WTC11 (cell line): ENCODE results near the gene CAMTA1.
A peak's percentile ranks its signal among the peaks of the same experiment; 100 is the strongest.

ENCODE experiments used
- FOXK1 ChIP-seq: sonication (generic); formaldehyde crosslinking; IDR thresholded peaks from 2 replicates; pipeline ENCODE4 v1.8.0; 2022; ENCODE audit warnings: mild to moderate bottlenecking, moderate library complexity, missing genetic modification reagents
- MYBL2 ChIP-seq: sonication (generic); formaldehyde crosslinking; IDR thresholded peaks from 2 replicates; pipeline ENCODE4 v1.8.1; 2023; ENCODE audit warnings: mild to moderate bottlenecking, moderate library complexity, missing genetic modification reagents
- NR2C2 ChIP-seq: sonication (generic); formaldehyde crosslinking; IDR thresholded peaks from 2 replicates; pipeline ENCODE4 v1.8.0; 2022; ENCODE audit warnings: mild to moderate bottlenecking, missing genetic modification reagents
- OVOL2 ChIP-seq: fragments of 250-450 bp; sonication (Bioruptor Pico); IDR thresholded peaks from 2 replicates; pipeline ENCODE4 v1.9.0; 2021; ENCODE audit warnings: mild to moderate bottlenecking, borderline replicate concordance
- SP1 ChIP-seq: sonication (generic); formaldehyde crosslinking; conservative IDR thresholded peaks from 2 replicates; pipeline ENCODE4 v1.8.1; 2022; ENCODE audit warnings: missing genetic modification reagents
- ZNF263 ChIP-seq: sonication (generic); formaldehyde crosslinking; IDR thresholded peaks from 2 replicates; pipeline ENCODE4 v1.8.1; 2022; ENCODE audit warnings: low read depth, mild to moderate bottlenecking, moderate library complexity, missing genetic modification reagents
- ZNF317 ChIP-seq: sonication (generic); formaldehyde crosslinking; IDR thresholded peaks from 2 replicates; pipeline ENCODE4 v1.8.1; 2023; ENCODE audit warnings: low read depth, mild to moderate bottlenecking, moderate library complexity, missing genetic modification reagents, borderline replicate concordance
- ZNF396 ChIP-seq: fragments of 250-450 bp; sonication (Bioruptor Pico); IDR thresholded peaks from 2 replicates; pipeline ENCODE4 v1.8.0; 2021; ENCODE audit warnings: mild to moderate bottlenecking, moderate library complexity, borderline replicate concordance
- TF ChIP-seq, protein P1 (sequence below): sonication (generic); formaldehyde crosslinking; IDR thresholded peaks from 2 replicates; pipeline ENCODE4 v1.8.1; 2023; ENCODE audit warnings: mild to moderate bottlenecking, moderate library complexity, missing genetic modification reagents
- TF ChIP-seq, protein P2 (sequence below): fragments of 200-600 bp; IDR thresholded peaks from 2 replicates; pipeline ENCODE4 v1.8.0; 2022; ENCODE audit warnings: antibody characterized with exemption
- TF ChIP-seq, protein P3 (sequence below): sonication (generic); formaldehyde crosslinking; IDR thresholded peaks from 2 replicates; pipeline ENCODE4 v1.8.0; 2023; ENCODE audit warnings: missing genetic modification reagents
- TF ChIP-seq, protein P4 (sequence below): sonication (generic); formaldehyde crosslinking; IDR thresholded peaks from 2 replicates; pipeline ENCODE4 v1.8.0; 2023; ENCODE audit warnings: mild to moderate bottlenecking, missing genetic modification reagents
- TF ChIP-seq, protein P5 (sequence below): sonication (generic); formaldehyde crosslinking; IDR thresholded peaks from 2 replicates; pipeline ENCODE4 v1.8.0; 2022; ENCODE audit warnings: mild to moderate bottlenecking, missing genetic modification reagents
- TF ChIP-seq, protein P6 (sequence below): fragments of 250-450 bp; sonication (Bioruptor Pico); IDR thresholded peaks from 2 replicates; pipeline ENCODE4 v2.1.2; 2022; ENCODE audit warnings: mild to moderate bottlenecking, moderate library complexity

DNA sequence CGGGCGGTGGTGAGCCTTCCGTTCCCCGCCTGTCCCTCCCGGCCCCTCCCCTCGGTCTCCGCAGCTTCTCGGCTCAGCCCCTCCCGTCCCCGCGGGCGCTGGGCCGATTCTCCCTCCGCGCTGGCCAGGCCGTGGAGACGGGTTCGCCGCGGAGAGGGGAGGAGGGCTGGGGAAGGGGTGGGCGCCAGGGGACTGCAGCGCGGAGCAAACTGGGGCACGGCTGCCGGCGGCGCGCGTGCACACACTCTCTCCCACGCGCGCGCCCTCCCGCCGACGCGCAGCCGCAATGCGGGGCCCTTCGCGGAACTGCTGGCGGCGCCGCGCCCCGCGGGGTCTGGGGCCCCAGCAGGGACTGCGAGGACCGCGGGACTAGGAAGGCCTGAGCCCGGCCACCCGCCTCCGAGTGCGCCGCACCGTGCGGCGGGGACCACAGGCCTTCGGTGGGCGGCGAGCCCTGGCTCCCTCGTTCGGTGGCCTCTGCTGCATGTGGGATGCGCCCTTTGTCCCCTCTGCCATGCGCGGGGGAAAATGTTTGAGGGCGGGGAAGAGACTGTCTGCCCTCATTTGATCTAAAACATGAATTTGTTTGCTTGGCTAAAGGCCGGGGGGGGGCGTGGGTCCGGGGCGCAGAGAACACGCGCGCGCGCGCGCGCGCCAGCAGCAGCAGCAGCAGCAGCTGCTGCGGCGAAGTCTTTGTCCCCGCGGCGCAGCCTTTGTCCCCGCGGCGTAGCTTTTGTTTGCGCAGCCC, 895.1 kb downstream of the CAMTA1 start:
- TF ChIP-seq, protein P1, sequence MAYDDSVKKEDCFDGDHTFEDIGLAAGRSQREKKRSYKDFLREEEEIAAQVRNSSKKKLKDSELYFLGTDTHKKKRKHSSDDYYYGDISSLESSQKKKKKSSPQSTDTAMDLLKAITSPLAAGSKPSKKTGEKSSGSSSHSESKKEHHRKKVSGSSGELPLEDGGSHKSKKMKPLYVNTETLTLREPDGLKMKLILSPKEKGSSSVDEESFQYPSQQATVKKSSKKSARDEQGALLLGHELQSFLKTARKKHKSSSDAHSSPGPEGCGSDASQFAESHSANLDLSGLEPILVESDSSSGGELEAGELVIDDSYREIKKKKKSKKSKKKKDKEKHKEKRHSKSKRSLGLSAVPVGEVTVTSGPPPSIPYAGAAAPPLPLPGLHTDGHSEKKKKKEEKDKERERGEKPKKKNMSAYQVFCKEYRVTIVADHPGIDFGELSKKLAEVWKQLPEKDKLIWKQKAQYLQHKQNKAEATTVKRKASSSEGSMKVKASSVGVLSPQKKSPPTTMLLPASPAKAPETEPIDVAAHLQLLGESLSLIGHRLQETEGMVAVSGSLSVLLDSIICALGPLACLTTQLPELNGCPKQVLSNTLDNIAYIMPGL = no peak; the same call in 1 of the 2 replicates
- TF ChIP-seq, protein P2, sequence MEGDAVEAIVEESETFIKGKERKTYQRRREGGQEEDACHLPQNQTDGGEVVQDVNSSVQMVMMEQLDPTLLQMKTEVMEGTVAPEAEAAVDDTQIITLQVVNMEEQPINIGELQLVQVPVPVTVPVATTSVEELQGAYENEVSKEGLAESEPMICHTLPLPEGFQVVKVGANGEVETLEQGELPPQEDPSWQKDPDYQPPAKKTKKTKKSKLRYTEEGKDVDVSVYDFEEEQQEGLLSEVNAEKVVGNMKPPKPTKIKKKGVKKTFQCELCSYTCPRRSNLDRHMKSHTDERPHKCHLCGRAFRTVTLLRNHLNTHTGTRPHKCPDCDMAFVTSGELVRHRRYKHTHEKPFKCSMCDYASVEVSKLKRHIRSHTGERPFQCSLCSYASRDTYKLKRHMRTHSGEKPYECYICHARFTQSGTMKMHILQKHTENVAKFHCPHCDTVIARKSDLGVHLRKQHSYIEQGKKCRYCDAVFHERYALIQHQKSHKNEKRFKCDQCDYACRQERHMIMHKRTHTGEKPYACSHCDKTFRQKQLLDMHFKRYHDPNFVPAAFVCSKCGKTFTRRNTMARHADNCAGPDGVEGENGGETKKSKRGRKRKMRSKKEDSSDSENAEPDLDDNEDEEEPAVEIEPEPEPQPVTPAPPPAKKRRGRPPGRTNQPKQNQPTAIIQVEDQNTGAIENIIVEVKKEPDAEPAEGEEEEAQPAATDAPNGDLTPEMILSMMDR = no peak
- TF ChIP-seq, protein P3, sequence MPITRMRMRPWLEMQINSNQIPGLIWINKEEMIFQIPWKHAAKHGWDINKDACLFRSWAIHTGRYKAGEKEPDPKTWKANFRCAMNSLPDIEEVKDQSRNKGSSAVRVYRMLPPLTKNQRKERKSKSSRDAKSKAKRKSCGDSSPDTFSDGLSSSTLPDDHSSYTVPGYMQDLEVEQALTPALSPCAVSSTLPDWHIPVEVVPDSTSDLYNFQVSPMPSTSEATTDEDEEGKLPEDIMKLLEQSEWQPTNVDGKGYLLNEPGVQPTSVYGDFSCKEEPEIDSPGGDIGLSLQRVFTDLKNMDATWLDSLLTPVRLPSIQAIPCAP (CRISPR knock-in tag) = no peak
- TF ChIP-seq, protein P4, sequence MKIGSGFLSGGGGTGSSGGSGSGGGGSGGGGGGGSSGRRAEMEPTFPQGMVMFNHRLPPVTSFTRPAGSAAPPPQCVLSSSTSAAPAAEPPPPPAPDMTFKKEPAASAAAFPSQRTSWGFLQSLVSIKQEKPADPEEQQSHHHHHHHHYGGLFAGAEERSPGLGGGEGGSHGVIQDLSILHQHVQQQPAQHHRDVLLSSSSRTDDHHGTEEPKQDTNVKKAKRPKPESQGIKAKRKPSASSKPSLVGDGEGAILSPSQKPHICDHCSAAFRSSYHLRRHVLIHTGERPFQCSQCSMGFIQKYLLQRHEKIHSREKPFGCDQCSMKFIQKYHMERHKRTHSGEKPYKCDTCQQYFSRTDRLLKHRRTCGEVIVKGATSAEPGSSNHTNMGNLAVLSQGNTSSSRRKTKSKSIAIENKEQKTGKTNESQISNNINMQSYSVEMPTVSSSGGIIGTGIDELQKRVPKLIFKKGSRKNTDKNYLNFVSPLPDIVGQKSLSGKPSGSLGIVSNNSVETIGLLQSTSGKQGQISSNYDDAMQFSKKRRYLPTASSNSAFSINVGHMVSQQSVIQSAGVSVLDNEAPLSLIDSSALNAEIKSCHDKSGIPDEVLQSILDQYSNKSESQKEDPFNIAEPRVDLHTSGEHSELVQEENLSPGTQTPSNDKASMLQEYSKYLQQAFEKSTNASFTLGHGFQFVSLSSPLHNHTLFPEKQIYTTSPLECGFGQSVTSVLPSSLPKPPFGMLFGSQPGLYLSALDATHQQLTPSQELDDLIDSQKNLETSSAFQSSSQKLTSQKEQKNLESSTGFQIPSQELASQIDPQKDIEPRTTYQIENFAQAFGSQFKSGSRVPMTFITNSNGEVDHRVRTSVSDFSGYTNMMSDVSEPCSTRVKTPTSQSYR = no peak
- peak; percentile 31; the same call in 1 of the 2 replicates for TF ChIP-seq SP1 (CRISPR knock-in tag)
- TF ChIP-seq ZNF263 (CRISPR knock-in tag) = no peak
- no peak for TF ChIP-seq MYBL2 (CRISPR knock-in tag)
- 0 out of 2 replicates have a peak, but pooled peaks have one; percentile 47 for TF ChIP-seq NR2C2 (CRISPR knock-in tag)
- TF ChIP-seq, protein P5, sequence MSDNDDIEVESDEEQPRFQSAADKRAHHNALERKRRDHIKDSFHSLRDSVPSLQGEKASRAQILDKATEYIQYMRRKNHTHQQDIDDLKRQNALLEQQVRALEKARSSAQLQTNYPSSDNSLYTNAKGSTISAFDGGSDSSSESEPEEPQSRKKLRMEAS = 0 out of 2 replicates have a peak, but pooled peaks have one; percentile 25
- TF ChIP-seq ZNF317 (CRISPR knock-in tag) = no peak
- TF ChIP-seq ZNF396 (CRISPR knock-in tag) = no peak
- TF ChIP-seq FOXK1 (CRISPR knock-in tag) = peak; percentile 24; the same call in 1 of the 2 replicates
- TF ChIP-seq, protein P6, sequence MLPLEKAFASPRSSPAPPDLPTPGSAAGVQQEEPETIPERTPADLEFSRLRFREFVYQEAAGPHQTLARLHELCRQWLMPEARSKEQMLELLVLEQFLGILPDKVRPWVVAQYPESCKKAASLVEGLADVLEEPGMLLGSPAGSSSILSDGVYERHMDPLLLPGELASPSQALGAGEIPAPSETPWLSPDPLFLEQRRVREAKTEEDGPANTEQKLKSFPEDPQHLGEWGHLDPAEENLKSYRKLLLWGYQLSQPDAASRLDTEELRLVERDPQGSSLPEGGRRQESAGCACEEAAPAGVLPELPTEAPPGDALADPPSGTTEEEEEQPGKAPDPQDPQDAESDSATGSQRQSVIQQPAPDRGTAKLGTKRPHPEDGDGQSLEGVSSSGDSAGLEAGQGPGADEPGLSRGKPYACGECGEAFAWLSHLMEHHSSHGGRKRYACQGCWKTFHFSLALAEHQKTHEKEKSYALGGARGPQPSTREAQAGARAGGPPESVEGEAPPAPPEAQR (CRISPR knock-in tag) = no peak
- TF ChIP-seq OVOL2 (CRISPR knock-in tag) = no peak
